ENCODE data around the gene KSR1.
"Not testable (repeated sequence)": the region's sequence is repeated elsewhere in the genome, so short reads cannot be mapped to it uniquely, and the experiment has no call there.

The KSR1 gene

GRCh38 chr17:27621942-27622559, 165.8 kb downstream of the KSR1 start:
- no peak for DNase-seq

- no peak for DNase-seq
Observed at GRCh38 chr17:27622986-27623385, 166.7 kb downstream of the KSR1 start.

GRCh38 chr17:27623614-27624013, 167.4 kb downstream of the KSR1 start:
- DNase-seq, result no peak

GRCh38 chr17:27624539-27624938, 168.3 kb downstream of the KSR1 start:
- no peak for DNase-seq

- DNase-seq, result no peak
Observed at GRCh38 chr17:27625856-27626255, 169.6 kb downstream of the KSR1 start.

GRCh38 chr17:27627514-27627913, 171.3 kb downstream of the KSR1 start:
- DNase-seq, result no peak

DNA sequence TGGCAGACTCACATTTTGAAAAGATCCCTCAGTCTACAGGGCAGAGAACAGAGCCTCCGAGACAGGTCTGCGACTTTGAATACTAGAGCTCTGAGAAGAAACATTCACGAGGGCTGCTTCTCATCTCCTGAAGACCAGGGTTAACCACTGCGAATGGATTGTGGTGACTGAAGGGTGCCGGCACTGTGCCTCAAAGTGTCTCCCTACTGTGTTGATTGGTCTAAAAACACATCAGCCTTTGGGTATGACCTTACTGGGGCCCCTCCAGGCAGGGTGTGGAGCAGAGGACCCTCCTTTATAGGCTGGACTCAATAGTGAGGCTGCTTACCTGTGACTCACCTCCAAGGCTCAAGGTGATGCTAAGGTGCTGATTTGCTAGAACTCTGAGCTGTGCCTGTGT, 172.1 kb downstream of the KSR1 start:
- DNase-seq, result no peak

DNA sequence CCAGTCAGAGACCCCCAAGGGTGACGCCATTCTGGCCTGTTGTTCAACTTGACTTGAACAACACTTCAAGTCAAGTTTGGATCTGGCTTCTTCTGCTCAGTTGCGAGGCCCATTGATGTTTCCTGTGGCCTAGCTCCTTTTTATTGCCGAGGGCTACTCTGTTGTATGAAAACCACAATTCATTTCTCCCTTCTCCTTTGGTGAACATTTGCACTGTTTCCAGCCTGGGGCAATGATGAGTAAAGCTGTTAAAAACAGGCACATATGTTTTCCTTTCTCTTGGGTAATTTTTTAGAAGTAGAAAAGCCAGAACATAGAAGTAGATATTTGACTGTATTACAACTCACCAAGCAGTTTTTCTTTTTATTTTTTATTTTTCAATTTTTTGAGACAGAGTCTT, 173.0 kb downstream of the KSR1 start:
- DNase-seq, result not testable (repeated sequence)

DNA sequence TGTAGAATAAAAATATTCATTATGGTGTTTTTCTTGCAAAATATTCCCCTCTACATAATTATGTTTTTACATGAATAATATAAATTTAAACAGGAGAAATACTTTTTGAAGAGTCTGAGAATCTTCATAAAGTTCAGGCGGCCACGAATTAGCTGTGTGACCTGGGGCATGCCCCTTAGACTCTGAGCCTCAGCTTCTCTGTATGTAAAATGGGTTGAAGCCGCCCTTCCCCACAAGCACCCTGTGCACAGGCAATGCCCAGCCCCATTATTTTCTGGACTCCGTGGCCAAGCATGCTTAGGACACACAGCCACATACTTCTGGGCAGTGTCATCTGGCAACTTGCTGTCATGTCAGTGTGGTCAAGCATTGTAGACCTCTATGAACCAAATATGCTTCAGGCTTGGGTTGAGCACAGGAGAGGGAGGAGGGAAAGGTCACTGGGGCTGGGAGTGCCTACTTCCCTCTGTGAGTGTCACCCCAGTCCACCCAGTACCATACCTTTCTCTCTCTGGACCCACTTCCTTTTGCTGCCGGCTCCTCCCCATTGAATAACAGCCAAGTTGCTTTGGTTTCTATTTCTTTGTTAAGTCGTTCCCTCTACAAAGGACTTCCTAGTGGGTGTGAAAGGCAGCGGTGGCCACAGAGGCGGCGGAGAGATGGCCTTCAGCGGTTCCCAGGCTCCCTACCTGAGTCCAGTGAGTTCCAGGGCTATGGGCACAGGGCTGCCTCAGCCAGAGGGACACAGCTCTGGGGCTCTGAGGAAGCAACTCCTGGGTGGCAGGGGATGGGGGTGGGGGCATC, 174.6 kb downstream of the KSR1 start, which contains the start of gene LGALS9:
LGALS9 (plus strand) TSS at position 582 of the 804 bp plus-strand sequence; CDS start at position 660, 78 bp downstream.
- DNase-seq, result peak; percentile 18

DNA sequence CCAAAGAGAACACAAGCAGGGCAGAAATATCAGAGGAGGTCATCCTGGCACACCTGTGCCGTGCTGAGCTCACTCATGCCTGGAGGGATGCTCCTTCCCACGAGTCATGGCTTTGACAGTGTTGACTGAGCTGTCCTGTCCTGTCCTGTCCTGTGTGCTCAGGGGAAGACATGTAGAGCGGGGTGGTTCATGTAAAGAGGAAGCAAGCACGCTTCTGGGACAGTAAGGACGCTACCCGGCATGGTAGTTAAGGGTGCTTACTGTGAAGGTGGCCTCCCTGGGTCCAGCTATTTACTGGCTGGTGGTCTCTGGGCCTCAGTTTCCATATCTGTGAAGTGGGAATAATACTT, 175.1 kb downstream of the KSR1 start:
- DNase-seq, result no peak

DNA sequence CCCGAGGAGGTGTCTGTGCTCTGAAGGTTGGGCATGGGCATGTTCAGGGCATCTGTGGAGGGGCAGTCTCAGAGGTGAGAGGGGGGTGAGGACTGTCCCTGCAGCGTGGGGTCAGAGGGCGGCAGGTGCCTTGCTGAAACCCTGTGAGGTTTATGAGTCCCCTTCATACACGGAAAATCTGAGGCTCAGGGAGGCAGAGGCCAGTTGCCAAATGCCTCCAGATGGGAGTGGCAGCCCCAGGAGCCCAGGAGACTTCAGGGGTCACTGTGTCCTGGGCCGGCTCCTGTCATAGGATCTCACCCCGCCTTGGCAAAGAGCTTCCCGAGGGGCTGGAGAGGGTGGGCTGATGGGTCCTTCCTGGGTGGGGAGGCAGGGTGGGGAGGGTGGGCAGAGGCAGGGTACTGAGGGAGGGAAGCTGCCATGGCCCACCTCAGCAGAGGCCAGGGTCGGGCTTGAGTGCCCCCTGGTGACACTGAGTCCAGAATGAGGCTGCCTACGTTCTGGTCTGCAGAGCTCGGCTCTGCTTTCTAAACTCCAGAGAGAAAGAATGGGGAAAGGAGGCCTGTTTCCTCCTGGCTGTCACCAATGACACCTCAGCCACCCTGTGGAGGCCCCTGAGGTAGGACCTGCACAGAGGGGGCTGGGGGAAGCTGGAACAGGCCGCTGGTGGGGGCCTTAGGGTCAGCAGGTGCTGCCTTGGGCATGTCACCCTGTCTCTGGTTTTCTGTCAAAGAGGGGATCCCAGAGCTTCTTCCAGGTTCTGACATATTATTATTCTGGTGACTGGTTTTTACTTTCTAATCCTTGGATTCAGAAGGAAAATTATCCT, 175.9 kb downstream of the KSR1 start:
- no peak for DNase-seq

GRCh38 chr17:27632766-27633165, 176.5 kb downstream of the KSR1 start:
- not testable (repeated sequence) for DNase-seq

DNA sequence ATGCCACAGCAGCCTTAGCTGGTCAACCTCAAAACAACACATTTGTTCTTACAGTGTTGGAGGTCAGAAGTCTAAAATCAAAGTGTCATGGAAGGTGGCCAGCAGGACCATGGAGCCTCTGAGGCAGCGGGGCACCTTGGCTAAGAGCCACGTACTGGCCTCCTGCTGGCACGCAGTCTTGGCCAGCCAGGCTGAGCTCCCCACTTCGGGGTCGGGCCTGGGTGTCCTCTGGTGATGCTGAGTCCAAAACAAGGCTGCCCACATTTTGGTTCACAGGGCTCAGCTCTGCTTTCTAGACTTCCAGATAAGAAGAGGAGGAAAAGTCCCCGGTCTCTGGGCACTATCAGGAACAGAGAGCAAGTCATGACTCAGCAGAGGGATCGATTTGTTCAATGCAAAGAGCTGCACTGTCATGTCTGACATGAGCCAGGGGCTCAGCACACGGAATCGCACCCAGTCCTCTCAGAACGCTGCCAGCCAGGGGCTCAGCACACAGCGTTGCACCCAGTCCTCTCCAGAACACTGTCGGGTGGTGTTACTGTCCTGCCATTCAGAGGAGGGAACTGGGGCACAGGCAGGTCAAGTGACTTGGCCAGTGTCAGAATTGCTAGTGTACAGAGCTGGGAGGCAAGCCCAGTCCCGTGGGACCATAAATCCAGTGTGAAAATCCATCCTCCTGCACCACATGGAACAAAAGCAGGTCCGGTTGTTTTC, 177.2 kb downstream of the KSR1 start:
- DNase-seq, result no peak

GRCh38 chr17:27634026-27634335, 177.7 kb downstream of the KSR1 start:
- no peak for DNase-seq

- no peak for DNase-seq
Observed at GRCh38 chr17:27634776-27635175, 178.5 kb downstream of the KSR1 start.

- no peak for DNase-seq
Observed at GRCh38 chr17:27635275-27635823, 179.1 kb downstream of the KSR1 start.

DNA sequence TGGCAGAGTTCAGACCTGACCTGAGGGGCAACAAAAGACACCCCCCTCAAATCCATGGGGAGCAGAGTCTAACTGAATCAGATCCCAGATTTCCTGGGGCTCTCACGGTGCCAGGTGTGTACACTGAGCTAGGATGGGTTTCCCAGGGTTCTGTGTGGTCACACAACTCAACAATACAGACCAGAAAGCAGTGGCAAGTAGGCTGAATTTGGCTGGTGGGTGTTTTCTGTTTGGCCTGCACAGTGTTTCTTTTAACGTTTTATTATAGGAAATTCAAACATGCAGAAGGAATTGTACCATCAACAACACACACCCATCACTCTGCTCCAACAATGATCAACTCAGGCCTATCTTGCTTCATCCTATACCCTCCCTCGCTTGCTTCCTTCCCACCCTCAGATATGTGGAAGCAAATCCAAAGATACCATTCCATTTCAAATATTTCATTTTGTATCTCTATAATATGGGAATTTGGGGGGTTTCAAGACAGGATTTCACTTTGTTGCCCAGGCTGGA, 179.8 kb downstream of the KSR1 start:
- not testable (repeated sequence) for DNase-seq

- not testable (repeated sequence) for DNase-seq
Observed at GRCh38 chr17:27637818-27638217, 181.6 kb downstream of the KSR1 start.

GRCh38 chr17:27638415-27638914, 182.2 kb downstream of the KSR1 start:
- DNase-seq, result not testable (repeated sequence)

DNA sequence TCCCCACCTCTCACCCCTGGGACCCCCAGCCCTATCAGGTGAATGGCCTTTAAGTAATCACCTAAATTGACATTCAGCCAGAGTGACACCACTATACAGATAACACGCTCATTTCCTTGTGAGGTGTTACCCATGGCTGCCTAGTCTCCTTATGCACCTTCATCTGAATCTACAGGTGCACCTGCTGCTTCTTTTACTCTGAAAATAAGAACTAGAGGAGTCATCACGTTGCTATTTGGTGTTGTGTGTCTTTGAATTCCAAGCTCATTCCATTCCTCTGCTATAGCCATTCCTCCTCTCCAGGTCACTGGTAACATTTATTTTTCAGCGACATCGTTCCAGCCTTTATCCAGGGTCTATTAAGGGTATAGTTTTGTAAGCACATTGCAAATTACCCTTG, 184.5 kb downstream of the KSR1 start:
- DNase-seq, result no peak

- no peak for DNase-seq
Observed at GRCh38 chr17:27644586-27644985, 188.3 kb downstream of the KSR1 start.

GRCh38 chr17:27645621-27646020, 189.4 kb downstream of the KSR1 start:
- not testable (repeated sequence) for DNase-seq

Measured in stimulated activated CD4-positive, alpha-beta T cell treated with anti-CD3 and anti-CD28 coated beads, Interleukin-4, amount 100 ng/mL, for 1 hour (primary cell).